ENCODE data around the gene ST6GALNAC4. TPM values are rescaled to one million over a fixed set of nuclear protein-coding genes. Genes with fewer than 3 reads are reported as not detected.

ST6GALNAC4 gene
- total RNA-seq, 1 experiment from 2014 or later = 12.8 TPM

GRCh38 chr9:127927201-127927987, 10.6 kb upstream of the ST6GALNAC4 start:
- BruUV-seq (replicated peaks) = no TSS peak
- H3K4me1 Mint-ChIP-seq (ENCODE audit: low read depth, unreplicated experiment) = peaks cover 10% of the 10 kb centered on the region
- intact Hi-C loops (cut with micrococcal nuclease; ENCODE audit: unreplicated experiment) = no loop called here
- H3K27me3 Mint-ChIP-seq (ENCODE audit: unreplicated experiment) = peaks cover 25% of the 10 kb centered on the region
- no peaks in the 10 kb centered on the region for H3K9me3 Mint-ChIP-seq (ENCODE audit: low read depth, unreplicated experiment)
- DNase-seq = no peak
- H3K4me3 Mint-ChIP-seq (ENCODE audit: low read depth, unreplicated experiment) = peak overlapping the region; percentile 37
- no peak overlapping the region for H3K27ac Mint-ChIP-seq (ENCODE audit: unreplicated experiment)
- CTCF ChIA-PET = no interaction called here
- TF ChIP-seq, protein P1, sequence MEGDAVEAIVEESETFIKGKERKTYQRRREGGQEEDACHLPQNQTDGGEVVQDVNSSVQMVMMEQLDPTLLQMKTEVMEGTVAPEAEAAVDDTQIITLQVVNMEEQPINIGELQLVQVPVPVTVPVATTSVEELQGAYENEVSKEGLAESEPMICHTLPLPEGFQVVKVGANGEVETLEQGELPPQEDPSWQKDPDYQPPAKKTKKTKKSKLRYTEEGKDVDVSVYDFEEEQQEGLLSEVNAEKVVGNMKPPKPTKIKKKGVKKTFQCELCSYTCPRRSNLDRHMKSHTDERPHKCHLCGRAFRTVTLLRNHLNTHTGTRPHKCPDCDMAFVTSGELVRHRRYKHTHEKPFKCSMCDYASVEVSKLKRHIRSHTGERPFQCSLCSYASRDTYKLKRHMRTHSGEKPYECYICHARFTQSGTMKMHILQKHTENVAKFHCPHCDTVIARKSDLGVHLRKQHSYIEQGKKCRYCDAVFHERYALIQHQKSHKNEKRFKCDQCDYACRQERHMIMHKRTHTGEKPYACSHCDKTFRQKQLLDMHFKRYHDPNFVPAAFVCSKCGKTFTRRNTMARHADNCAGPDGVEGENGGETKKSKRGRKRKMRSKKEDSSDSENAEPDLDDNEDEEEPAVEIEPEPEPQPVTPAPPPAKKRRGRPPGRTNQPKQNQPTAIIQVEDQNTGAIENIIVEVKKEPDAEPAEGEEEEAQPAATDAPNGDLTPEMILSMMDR (IDR thresholded peaks at IDR 0.05; ENCODE audit: unreplicated experiment) = no peak
- H3K36me3 Mint-ChIP-seq (ENCODE audit: insufficient read depth, unreplicated experiment) = peaks cover 26% of the 10 kb centered on the region

DNA sequence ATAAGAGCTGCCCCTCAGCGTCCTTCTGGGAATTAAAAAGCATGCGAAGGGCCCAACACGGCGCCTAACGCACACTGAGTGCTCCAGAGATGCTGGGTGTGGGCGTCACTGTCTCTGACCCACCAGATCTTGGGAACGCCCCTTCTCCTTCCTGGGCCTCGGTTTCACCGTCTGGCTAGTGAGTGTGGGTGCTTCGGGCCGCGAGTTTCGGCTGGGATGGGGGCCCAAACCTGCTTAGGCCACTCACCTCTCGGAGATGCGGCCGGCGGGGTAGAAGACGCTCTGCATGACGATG, 10.0 kb upstream of the ST6GALNAC4 start:
- BruUV-seq (replicated peaks) = no TSS peak
- Mint-ChIP-seq H3K9me3 (ENCODE audit: low read depth, unreplicated experiment) (no peaks in the 10 kb centered on the region), H3K4me1 (ENCODE audit: low read depth, unreplicated experiment) (peaks cover 10% of the 10 kb centered on the region), H3K27me3 (ENCODE audit: unreplicated experiment) (peaks cover 25% of the 10 kb centered on the region), H3K27ac (ENCODE audit: unreplicated experiment) (no peak overlapping the region), H3K36me3 (ENCODE audit: insufficient read depth, unreplicated experiment) (peaks cover 27% of the 10 kb centered on the region), H3K4me3 (ENCODE audit: low read depth, unreplicated experiment) (peak overlapping the region; percentile 37)
- DNase-seq = no peak
- intact Hi-C loops (cut with micrococcal nuclease; ENCODE audit: unreplicated experiment) = no loop called here
- TF ChIP-seq, protein P1 (IDR thresholded peaks at IDR 0.05; ENCODE audit: unreplicated experiment) = no peak
- CTCF ChIA-PET = no interaction called here

- Mint-ChIP-seq H3K4me1 (ENCODE audit: low read depth, unreplicated experiment) (peaks cover 3% of the 10 kb centered on the region), H3K4me3 (ENCODE audit: low read depth, unreplicated experiment) (no peak overlapping the region), H3K36me3 (ENCODE audit: insufficient read depth, unreplicated experiment) (peaks cover 24% of the 10 kb centered on the region), H3K9me3 (ENCODE audit: low read depth, unreplicated experiment) (no peaks in the 10 kb centered on the region), H3K27ac (ENCODE audit: unreplicated experiment) (no peak overlapping the region), H3K27me3 (ENCODE audit: unreplicated experiment) (peaks cover 25% of the 10 kb centered on the region)
- CTCF ChIA-PET = interaction anchor here (0.7 kb wide), 2 partner anchors 170 to 445 kb away, joined by 4 read pairs; no protein-coding TSS in a partner anchor
- intact Hi-C loops (cut with micrococcal nuclease; ENCODE audit: unreplicated experiment) = no loop called here
- BruUV-seq (replicated peaks) = no TSS peak
- TF ChIP-seq, protein P1 (IDR thresholded peaks at IDR 0.05; ENCODE audit: unreplicated experiment) = no peak
- no peak for DNase-seq
Measured at GRCh38 chr9:127925959-127926905, 9.4 kb upstream of the ST6GALNAC4 start.

DNA sequence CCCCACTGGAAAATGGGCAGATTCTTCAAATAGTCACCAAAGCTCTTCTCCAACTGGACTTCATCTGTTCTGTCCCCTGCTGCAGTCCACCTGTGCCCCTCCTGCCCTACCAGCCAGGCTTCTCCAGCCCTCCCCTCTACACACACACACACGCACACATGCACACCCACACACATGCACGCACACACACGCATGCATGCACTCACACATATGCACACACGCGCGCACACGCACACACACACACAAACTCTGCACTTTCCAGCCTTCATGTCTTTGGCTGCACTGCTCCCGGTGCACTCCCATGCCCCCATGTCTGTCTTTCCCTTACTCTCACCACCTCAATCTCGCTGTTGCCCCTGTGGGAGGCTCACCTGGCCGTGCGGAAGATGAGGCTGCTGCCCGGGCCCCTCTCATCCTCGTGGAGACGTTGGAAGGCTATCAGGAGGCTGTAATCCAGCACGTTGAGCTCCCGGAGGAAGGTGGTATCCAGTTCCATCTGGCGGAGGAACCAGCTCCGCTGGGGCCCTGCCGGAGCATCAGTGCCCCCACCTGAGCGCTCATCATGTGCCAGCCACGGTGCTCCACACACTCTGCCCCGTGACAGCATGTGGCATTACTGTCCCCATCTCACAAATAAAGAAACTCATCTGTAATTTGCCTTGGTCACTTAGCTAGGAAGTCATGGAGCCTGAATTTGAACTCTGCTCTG, 8.0 kb upstream of the ST6GALNAC4 start:
- Mint-ChIP-seq H3K4me1 (ENCODE audit: low read depth, unreplicated experiment) (no peaks in the 10 kb centered on the region), H3K36me3 (ENCODE audit: insufficient read depth, unreplicated experiment) (peaks cover 16% of the 10 kb centered on the region), H3K4me3 (ENCODE audit: low read depth, unreplicated experiment) (no peak overlapping the region), H3K9me3 (ENCODE audit: low read depth, unreplicated experiment) (no peaks in the 10 kb centered on the region), H3K27ac (ENCODE audit: unreplicated experiment) (no peak overlapping the region), H3K27me3 (ENCODE audit: unreplicated experiment) (peaks cover 25% of the 10 kb centered on the region)
- CTCF ChIA-PET = interaction anchor here (0.6 kb wide), 1 partner anchor 333 kb away, joined by 3 read pairs; no protein-coding TSS in a partner anchor
- DNase-seq = no peak
- BruUV-seq (replicated peaks) = no TSS peak
- intact Hi-C loops (cut with micrococcal nuclease; ENCODE audit: unreplicated experiment) = no loop called here
- TF ChIP-seq, protein P1 (IDR thresholded peaks at IDR 0.05; ENCODE audit: unreplicated experiment) = no peak

All from Calu3 (cell line).